Lower leg skin (tissue), 4 donors: Measurements from ENCODE around the gene POLR2J2. TPM values are rescaled to one million over a fixed set of nuclear protein-coding genes. Genes with fewer than 3 reads are reported as not detected.
A peak's percentile ranks its signal among the peaks of the same experiment; 100 is the strongest.
"Not testable (repeated sequence)": the region's sequence is repeated elsewhere in the genome, so short reads cannot be mapped to it uniquely, and the experiment has no call there.

Experiments used
- DNase-seq, 2 donors: peaks; one replicate each; pipeline ENCODE4 v3.0.0-alpha.2; 2019; ENCODE audit warnings: low spot score in 2 of 2
- H3K4me3 ChIP-seq: fragments of 200-600 bp; sonication (generic); 2 replicates; pipeline ENCODE4 v1.5.1; 2017; ENCODE audit warnings: mild to moderate bottlenecking, low read depth; ENCODE audit not compliant: poor library complexity, severe bottlenecking
- WGBS, 2 donors: methylation state at CpG; one replicate each; pipeline ENCODE4 v1.1.5; 2018; 5-methylcytosine and 5-hydroxymethylcytosine counted together
- intact Hi-C: fragments of 100-400 bp; cut with DNase I; formaldehyde crosslinking; loops from one replicate; pipeline ENCODE4 v1.15.0; 2023; ENCODE audit warnings: low total_unique reads
- total RNA-seq, 4 donors: library from RNA; depleted of rRNA; stranded (reverse); fragments of >200 nt; gene quantifications; one replicate each; pipeline ENCODE4 v1.1.0, GENCODE V29; 2016

Gene POLR2J2
- 1 to 10 TPM; 1.4 to 3.1 (median 1.5) TPM for total RNA-seq

DNA sequence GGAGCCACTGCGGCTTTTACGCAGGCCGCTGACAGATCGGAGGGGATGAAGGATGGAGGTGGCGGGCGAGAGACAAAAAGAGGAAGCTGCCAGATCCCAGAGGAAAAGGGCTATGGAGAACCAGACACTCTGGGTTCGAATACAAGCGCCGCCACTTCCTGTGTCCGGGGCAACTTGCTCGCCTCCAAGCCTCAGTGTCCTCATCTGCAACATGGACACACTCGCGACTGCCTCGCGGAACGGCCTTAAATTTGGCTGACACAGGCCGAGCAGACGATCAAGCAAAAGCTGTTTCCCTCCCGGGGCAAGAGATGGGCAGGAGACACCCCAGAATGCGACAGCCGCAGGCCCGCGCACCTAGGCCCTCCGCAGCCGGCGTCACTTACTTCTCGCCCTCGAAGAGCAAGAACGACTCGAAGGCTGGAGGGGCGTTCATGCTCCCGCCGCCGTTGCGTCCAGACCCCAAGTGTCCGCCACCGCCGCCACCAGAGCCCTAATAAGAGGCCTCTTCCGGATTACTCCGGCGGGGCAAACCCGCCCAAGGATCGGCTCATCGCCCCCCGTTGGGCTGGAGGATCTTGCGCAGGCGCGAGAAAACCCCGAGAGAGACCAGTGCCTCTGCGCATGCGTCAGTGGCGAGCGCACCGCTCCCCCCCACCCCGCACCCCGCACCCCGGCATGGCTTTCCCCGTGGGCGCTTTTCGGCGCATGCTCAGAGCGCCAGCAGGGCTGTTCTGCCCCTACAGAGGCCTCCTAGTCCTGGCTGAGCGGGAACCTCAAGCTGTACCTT is at the start of gene POLR2J2:
TSS of gene POLR2J2 (minus strand) at position 498 of the 790 bp plus-strand sequence. CDS start at position 436, 62 bp downstream.
- DNase-seq: peak; percentile 58 to 93
- no CpG with 5 or more reads among the region's 63 CpGs for WGBS, 2 donors
- intact Hi-C loops, H3K4me3 ChIP-seq: not testable (repeated sequence)

DNA sequence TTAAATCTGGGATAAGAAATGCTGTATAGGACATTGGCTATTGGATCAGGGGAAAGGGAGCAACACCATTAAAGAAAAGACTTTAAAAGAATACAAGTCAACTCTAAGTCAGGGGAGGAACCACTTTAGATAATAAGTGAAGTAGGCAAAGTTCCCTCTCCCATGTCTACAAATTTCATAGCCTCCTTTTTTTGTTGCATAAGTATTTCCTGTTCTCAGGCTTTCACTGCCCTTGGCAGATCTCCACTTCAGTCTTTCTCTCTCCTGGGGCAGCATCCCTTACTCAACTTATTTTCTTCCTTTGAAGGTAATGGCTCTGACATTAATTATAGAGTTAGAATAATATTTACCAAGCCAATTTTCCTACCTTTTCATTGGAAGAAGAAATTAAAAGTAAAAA is 47.0 kb upstream of the POLR2J2 start:
- H3K4me3 ChIP-seq, intact Hi-C loops: not testable (repeated sequence)

DNA sequence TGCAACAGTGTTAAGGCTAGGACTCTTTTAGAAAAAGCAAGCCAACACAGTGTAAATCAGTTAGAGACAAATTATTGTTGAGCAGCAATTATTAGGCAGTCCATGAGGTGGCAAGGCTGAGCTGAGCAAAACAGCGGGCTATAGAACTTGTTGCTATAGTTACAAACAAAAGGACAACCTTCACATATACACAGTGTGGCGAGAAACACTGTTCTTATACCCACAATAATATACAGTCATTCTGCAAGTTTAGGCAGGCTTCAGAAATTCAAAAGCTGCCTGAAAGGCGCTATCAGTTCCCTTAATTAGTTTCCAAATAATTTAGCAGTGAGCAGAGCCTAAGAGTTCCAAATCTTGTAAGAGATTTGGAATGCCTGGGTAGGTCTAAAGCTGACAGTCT is 44.3 kb upstream of the POLR2J2 start:
- DNase-seq, intact Hi-C loops, H3K4me3 ChIP-seq: not testable (repeated sequence)
- WGBS, 2 donors: 20 to 25% methylated on average over 3 of the region's 3 CpGs

More for the DNA sequence above, 47.0 kb upstream of the POLR2J2 start:
- DNase-seq: not testable (repeated sequence)

DNA sequence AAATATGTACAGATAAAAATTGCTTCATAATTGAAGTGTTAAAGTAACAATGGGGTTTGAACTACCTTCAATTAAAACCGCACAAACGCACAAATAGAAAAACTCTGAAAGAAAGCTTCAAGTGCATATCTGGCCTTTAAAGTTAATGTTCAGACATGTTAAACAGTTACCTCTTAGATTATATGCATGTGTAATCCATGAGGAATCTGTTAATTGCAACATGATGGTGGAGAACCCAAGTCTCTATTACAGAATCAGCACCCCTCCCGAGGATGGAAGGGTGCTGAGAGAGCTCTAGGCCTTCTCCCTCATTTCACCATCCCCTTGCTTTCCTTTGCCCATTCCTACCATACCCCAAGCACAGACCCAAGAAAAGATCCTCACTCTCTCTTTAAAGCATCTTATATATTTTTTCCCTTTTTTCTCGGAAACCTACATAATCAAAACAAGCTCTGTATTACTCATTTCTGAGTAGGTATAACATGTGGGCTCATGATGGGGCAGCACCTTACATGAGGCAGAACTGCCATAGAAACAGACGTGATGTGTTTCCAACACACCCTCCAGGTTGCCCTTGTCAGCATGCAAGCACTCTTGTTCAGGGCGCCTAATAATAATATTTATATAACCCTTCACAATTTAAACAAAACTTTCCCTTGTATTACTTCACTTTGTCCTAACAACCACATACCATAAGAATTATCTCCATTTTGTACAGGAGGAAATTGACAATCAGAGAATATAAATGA is 43.5 kb upstream of the POLR2J2 start:
- intact Hi-C loops, DNase-seq, H3K4me3 ChIP-seq: not testable (repeated sequence)
- WGBS, 2 donors: 49 to 65% methylated on average over 5 to 6 of the region's 6 CpGs

DNA sequence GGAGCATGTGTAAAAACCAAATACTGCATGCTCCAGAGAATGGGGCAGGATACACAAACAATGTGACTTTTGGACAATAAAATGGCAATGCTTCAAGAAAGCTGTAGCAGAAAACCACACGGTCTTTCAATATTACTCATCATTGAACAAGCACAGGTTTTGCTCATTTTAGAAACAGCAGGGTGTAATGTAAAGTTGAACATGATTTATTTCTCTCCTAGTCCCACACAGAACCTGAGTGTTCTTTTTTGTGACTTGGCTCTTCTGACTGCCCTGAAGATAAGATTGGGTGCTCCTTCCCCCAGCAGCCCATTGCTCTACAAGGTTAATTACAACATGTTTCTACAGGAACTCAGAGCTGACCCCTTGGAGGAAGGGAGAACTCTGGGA is 42.2 kb upstream of the POLR2J2 start:
- DNase-seq, intact Hi-C loops, H3K4me3 ChIP-seq: not testable (repeated sequence)
- WGBS, 2 donors: no CpG with 5 or more reads among the region's 1 CpG

DNA sequence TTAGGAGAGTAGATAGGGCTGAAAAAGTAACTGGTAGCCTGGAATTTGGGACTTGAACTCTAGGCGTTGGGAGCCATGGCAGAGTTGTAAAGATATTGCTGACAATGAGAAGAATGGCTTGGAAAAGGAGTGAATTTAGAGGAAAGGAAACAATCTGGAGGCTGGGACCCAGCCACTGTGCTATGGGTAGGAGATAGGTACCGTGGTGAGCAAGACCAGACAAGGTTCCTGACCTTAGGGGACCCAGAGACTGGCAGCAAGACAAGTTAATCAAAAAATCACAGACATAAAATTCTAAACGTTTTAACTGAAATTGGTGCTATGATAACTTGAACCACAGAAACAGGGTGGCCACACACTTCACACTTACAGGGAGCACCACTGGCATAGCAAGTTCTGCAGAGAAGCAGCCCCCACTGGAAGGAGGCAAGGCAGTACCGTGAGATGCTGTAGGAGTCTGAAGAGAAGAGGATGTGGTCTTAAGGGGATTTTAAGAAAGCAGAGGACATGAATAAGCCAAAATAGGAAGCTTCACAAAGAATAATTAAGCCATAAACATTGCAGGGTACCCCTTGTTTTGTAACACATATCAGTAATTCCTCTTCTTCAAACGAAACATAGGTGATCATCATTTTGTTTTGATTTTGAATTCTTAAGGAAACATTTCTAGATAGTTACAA is 41.7 kb upstream of the POLR2J2 start:
- intact Hi-C loops, H3K4me3 ChIP-seq: not testable (repeated sequence)
- WGBS, 2 donors: 29 to 36% methylated on average over 5 of the region's 5 CpGs
- DNase-seq: peak in 1 of 2 donors; percentile 56

DNA sequence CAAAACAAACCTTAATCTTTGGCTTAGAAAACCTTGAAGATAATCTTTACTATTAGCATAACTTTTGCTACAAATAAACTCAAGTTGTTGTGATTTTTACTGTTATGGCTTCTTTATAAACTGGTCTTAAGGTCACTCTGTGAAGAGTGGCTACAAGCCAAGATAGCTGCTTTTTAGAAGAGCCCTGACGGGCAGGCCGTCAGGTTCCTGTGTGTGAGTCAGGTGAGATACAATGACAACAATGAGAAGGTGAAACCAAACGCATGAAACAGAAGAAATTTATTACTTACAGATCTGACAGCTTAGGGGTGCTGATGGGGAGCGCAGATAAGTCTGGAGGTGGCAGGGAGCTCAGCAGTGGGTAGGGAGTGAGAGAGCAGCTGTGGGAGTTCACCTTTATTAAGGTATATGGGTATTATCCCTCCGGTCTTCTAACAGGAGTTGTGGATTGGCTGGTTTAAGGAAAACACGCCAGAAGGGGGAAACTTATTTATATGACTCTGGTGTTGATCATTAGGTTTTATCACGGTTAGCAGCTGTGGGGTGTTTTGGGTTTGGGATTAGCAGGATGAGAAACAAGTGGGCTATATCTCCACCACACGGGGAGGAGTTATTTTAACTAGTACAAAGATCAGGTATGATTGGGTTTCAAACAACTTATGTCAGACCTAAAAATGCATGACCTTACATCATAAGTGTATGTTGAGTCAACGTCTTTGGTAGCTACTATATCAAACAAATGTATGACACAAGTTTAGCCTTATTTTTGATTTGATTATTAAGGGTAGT is 27.7 kb upstream of the POLR2J2 start:
- WGBS, 2 donors: 74 to 79% methylated on average over 9 of the region's 9 CpGs
- DNase-seq, intact Hi-C loops, H3K4me3 ChIP-seq: not testable (repeated sequence)

DNA sequence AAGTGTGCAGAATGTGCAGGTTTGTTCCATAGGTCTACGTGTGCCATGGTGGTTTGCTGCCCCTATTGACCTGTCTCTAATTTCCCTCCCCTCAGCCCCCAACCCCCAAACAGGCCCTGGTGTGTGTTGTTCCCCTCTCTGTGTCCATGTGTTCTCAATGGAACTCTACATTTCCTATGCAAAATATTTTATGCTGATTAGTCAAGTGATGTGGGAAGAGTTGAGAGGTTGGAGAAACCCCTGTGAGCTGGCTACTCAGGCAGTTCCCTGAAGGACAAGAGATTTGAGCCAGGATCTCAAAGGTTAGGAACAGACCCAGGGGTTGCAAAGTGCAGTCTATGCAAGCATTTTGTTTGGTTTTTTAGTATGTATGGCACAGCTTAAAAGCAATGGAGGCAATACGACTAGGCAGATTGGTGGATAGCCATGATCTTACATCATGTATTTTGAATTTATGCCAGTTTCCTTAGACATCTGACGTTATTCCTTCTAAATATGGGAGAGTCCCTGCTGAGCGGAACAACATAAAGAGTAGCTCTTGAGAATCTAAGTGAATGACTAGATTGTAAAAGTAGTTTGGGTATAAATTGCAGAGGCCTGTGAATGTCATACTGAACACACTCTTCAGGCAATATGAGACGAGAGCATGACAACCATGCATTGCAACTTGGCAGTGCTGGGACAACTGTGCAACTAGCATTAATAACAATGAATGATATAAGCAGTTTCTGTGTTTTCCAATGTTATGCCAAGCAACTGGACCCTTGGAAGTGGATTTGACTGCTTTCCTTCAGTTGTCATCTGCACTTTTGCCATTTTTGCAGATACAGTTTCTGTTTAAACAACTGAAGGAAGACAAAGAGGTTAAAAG is 26.4 kb upstream of the POLR2J2 start:
- DNase-seq, H3K4me3 ChIP-seq, intact Hi-C loops: not testable (repeated sequence)
- WGBS, 2 donors: 42 to 56% methylated on average over 5 of the region's 5 CpGs

DNA sequence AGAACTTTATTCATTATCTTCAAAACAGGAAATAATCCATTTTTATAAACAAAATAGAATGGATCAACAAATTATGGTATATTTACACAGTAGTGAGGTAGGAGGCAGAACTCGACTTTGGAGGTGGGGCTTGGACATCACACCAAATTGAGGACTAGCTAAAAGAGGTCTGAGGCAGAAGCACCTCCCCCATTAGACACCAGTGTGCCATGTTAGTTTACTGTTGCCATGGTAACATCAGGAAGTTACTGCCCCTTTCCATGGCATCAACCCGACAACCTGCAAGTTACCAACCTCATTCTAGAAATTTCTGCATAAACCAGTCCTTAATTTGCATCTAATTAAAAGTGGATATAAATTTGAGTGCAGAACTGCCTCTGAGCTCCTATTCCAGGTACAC is 24.5 kb upstream of the POLR2J2 start:
- DNase-seq, H3K4me3 ChIP-seq, intact Hi-C loops: not testable (repeated sequence)
- WGBS, 2 donors: 50 to 63% methylated on average over 1 of the region's 2 CpGs

DNA sequence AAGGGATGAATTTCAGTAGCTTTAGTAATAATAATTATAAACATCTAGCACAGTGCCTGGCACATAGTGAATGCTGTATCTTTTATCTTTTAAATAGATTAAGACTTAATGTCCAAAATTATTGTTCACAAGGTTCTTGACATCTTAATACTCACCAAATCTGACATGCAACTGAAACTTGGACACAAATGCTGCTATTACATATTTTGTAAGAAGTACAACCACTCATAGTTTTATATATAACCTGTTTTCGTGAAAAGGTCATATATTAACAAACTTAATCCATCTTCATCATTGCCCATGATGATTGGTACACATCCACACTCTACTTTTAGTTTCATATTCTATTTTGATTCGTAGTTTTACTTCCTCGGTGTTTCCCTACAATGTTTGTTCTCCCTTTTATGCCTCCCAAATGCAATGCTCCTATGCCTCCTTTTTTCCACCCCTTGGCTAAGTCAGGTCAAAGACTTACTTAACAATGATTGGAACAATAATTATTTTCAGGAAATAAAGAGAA is 23.6 kb upstream of the POLR2J2 start:
- DNase-seq, H3K4me3 ChIP-seq, intact Hi-C loops: not testable (repeated sequence)
- 64 to 73% methylated on average over 1 to 2 of the region's 3 CpGs for WGBS, 2 donors

DNA sequence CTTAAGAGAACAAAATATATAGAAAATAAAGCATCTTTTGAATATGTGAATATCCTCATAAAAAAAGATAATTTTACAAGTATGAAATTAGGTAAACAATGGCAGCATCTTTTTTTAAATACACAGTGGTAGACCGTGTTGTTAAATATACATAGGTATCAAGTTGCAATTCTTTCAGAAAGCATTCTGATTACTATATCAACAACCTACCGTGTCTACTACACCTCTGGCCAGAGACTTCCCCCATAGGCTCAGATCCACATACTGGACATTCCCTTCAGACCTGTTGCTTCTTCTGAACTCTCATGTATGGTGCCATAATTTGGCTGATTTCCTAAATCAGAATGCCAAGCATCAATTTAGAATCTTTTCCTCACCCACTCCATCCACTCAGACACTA is 22.5 kb upstream of the POLR2J2 start:
- WGBS, 2 donors: 78 to 83% methylated on average over 2 of the region's 2 CpGs
- H3K4me3 ChIP-seq, DNase-seq, intact Hi-C loops: not testable (repeated sequence)

DNA sequence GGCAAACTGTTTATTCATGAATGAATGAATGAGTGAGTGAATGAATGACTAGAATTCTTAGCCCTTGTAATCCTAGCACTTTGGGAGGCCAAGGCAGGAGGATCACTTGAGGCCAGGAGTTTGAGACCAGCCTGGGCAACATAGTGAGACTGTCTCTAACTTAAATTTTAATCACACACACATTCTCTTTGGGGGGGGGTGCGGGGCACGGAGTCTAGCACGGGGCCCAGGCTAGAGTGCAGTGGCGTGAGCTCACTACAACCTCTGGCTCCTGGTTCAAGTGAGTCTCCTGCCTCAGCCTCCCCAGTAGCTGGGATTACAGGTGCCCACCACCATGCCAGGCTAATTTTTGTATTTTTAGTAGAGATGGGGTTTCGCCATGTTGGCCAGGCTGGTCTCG is 19.1 kb upstream of the POLR2J2 start:
- H3K4me3 ChIP-seq, intact Hi-C loops, DNase-seq: not testable (repeated sequence)
- 91 to 93% methylated on average over 4 of the region's 6 CpGs for WGBS, 2 donors
